CD1c-positive myeloid dendritic cell (primary cell): ENCODE data around the gene FXYD2.
"Not testable (repeated sequence)": the region's sequence is repeated elsewhere in the genome, so short reads cannot be mapped to it uniquely, and the experiment has no call there.

Source experiments
- DNase-seq: peaks from one replicate; pipeline ENCODE4 v3.0.0-alpha.2; 2016; ENCODE audit errors: extremely low spot score

The FXYD2 gene

DNA sequence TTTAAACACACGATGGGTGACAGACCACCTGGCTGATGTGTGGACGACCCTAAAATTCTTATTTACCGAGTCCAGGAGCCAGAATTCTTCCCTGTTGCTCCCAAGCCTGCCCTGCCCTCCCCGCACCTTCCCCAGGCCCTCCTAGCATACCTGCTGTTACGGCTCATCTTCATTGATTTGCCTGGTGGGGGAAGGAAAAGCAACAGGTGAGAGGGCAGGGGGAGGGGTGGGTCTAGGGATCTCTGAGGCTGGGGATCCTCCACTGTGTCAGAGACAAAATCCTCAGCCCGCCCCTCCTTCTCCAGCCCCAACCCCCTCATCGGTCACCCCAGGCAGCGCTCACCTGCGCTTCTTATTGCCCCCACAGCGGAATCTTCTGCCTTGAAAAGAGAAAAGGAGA lies 4.0 kb downstream of the FXYD2 start:
- no peak for DNase-seq

- no peak for DNase-seq
Measured at GRCh38 chr11:117820071-117820470, 4.5 kb downstream of the FXYD2 start.

DNA sequence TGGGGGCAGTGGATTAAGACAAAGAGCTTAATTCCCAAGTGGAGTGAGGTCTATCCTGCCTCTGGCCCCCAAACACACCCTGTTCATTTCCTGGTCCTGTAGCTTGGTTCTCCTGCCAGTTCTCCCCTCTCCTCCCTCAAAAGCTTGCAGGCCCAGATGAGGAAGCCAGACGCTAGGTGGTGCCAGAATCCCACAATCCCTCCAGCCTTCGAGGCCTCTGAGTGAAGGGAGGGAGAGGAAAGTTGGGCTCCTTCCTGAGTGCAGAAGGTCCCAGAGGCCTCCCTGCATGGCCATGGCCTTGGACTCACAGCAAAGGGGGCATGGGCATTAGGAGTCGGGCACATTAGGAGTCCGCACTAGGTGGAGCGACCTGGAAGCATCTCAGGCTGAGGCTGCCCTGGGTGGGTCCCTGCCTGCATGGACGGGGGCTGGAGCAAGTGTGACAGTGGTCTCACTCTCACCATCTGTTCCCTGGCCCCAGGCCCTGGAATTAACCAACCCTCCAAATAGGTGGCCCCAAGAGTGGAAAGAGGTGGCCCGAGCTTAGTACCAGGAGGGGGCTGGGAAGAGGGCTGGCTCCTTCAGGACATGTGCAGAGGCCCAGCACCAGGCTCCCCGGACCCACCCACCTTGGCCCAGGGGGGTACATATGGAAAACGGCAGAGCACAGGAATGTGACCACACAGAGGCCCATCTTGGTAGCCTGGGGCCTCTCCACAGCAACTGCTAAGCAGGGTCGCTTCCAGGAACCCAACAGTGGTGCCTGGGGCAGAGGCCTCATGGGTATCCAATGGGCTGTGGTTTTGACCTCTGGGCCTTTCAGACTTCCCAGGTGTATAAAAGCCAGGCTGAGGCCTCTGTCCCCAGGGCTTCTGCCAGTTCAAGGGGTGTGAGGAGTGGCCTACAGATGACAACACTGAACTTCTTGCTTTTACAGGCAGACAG lies 5.2 kb downstream of the FXYD2 start:
- peak; percentile 76 for DNase-seq

DNA sequence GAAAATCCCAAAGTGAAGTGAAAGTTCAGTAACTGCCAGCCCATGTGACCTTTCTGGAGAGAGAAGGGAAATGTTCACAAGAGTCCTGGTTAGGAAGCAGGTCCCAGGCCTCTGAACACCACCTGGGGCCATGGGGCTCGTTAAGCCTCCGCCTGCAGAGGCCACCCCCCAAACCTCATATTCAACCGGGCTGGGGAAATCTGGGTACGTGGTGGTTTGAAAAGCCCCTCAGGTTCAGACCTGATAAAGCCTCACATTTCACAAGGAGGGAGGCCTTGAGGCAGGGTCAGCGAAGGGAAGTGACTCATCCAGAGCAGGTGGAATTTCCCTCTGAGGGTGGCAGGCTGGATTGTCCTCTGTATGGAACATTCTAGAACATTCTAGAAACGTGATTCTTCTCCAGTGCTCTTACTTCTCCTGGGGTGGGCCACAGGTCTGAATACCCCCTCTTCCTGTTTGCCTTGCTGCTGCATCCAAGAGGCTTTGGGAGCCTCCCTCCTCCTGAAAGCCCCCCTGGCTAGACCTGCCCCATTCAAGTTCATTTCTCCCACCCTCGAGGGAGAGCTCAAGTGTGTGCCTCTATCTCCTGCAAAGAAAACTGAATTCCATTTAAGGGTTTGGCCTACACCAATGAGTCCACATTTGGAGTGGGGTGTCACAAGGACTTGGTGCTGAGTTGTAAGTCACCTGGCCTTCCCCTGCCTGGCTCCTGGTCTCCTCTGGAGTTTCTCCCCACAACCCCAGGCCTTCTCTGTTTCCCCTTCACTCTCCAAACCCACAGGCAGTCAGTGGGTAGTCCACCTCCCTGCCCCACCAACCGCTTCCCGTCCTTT lies 6.3 kb downstream of the FXYD2 start:
- peak; percentile 79 for DNase-seq

DNA sequence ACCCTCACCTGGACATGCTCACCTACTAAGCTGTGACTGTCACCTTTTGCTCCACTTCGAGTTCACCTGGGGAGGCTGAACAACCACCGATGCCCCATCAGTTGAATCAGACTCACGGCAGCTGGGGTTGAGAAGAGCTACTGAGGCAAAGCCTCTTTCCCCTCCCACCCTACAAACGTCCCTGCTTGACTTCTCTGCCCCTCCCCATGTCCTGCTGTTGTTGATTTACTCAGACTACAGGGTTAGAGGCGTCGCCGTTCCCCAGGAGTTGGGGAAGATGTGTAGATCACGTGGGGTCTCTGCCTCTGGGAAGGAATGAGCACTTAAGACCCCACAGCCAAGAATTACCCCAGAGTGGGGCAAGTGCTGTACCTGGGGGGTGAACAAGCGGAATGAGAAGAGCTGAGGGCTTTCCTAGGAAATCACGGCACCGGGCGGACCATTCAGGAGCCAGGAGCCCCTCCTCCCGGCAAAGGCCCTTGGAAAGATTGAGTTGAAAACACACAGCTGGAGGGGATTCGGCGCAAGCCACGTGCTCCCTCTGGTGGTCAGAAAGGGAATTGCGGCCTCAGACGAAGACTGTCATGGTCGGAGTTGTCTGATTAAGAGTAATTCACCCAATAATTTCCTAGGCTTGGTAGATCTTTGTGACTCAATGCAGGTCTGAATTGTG lies 7.0 kb downstream of the FXYD2 start:
- peak; percentile 92 for DNase-seq

GRCh38 chr11:117816846-117817367 lies 7.6 kb downstream of the FXYD2 start:
- DNase-seq: peak; percentile 62

- peak; percentile 18 for DNase-seq
Measured at GRCh38 chr11:117816151-117816741, 8.3 kb downstream of the FXYD2 start.

GRCh38 chr11:117815262-117815803 lies 9.2 kb downstream of the FXYD2 start:
- peak; percentile 96 for DNase-seq

GRCh38 chr11:117814766-117815261 lies 9.7 kb downstream of the FXYD2 start:
- peak; percentile 71 for DNase-seq

DNA sequence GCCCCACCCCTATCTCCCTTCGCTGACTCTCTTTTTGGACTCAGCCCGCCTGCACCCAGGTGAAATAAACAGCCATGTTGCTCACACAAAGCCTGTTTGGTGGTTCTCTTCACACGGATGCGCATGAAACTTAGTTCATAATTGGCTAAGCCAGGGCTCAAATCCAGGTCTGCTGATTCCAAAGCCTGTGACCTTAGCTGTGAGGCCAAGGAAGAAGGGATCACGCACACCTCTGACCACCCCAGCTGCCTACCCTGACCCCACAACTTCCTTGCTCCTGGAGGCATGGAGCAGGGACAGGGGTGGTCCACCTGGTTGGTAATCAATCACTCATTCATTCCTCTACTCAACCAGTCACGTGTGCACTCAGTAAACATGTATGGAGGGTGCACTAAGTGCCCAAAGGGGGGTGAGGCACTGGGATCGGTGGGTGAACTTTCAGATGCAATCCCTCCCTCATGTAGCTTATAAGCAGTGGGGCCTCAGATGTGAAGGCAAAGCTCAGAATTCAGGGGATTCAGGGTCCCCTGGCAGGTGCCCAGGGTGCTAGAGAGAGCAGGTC lies 10.3 kb downstream of the FXYD2 start:
- DNase-seq: no peak

DNA sequence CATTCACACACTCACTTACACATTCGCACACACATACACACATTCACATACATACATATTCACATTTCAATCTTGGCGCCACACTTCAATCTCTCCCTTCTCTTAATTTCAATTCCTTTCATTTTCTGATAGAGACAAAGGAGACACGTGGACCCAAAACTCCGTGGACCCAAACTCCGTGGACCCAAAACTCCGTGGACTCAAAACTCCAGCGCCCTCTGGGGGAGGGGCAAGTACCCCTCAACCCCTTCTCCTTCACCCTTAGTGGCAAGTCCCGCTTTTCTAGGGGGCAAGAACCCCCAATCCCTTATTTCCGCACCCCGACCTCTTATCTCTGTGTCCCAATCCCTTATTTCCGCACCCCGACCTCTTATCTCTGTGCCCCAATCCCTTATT lies 14.5 kb downstream of the FXYD2 start:
- not testable (repeated sequence) for DNase-seq

- peak; percentile 79 for DNase-seq
Measured at GRCh38 chr11:117809236-117810055, 15.1 kb downstream of the FXYD2 start.

- no peak for DNase-seq
Measured at GRCh38 chr11:117808784-117809183, 15.8 kb downstream of the FXYD2 start.

DNA sequence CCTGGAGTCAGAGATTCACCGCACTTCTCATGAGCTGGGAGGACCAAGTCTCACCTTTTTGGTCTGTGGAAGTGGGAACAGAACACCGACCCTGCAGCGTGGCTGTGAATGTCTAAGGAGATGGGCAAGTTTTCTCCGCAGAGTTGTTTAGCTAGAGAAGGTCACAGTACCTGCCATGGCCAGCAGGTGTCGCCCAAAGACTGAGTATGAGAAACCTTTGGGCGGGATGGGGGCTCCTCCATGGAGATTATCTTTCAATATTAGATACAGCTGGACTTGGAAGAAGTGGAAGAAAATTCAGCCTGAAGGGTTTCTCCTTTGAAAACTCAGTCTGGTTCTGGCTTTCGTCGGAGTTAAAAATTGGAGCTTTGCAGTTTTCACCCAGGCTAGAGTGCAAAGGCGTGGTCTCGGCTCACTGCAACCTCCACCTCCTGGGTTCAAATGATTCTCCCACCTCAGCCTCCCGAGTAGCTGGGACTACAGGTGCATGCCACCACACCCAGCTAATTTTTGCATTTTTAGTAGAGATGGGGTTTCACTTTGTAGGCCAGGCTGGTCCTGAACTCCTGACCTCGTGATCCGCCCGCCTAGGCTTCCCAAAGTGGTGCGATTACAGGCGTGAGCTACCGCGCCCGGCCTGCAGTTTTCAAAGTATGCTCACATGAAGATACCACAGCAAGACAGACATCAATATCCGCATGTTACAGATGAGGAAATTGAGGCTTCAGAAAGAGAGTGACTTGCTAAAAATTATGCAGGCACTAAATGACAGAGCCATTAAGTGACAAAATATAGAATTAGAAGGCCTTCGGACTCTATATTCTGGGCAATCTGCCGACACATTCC lies 16.8 kb downstream of the FXYD2 start:
- peak; percentile 81 for DNase-seq

- peak; percentile 75 for DNase-seq
Measured at GRCh38 chr11:117806846-117807245, 17.7 kb downstream of the FXYD2 start.

- DNase-seq: peak; percentile 72
Measured at GRCh38 chr11:117805045-117805444, 19.5 kb downstream of the FXYD2 start.

GRCh38 chr11:117803896-117804295 lies 20.6 kb downstream of the FXYD2 start:
- DNase-seq: no peak

GRCh38 chr11:117799634-117800033 lies 24.9 kb downstream of the FXYD2 start:
- DNase-seq: no peak
